Measurements from ENCODE around the gene OLAH. TPM values are rescaled to one million over a fixed set of nuclear protein-coding genes. Genes with fewer than 3 reads are reported as not detected.

OLAH gene
- total and polyA plus RNA-seq, 4 donors, result 0.25 to 0.42 TPM; not detected in 2

DNA sequence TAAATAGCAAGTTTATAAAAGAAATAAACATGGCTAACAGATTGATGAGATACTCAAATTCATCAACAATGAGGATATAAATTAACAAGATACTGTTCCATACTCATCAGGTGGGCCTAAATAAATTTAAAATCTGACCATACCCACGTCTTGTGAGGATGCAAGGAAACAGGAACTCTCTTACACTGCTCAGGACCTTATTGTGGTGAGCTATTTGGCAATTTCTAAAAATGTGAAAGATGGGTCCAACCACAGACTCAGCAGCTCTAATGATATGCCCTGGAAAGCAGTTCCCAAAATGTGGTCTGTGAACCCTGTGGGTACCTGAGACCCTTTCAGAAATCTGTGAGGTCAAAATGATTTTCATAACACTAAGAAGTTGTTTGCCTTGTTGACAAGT lies 74.9 kb downstream of the OLAH start:
- H3K27me3 ChIP-seq (ENCODE audit: control insufficient read depth in 4 of 4, insufficient read depth in 4 of 4, low read length in 3 of 4), result no peaks in the 10 kb centered on the region
- no peaks in the 10 kb centered on the region for H3K4me1 ChIP-seq (ENCODE audit: control insufficient read depth in 4 of 4, insufficient read depth in 4 of 4, low read length in 3 of 4)
- DNase-seq (ENCODE audit: low spot score), result no peak
- no peak overlapping the region for H3K9ac ChIP-seq (ENCODE audit: low read depth in 1 of 2, low read length in 2 of 2)
- peaks cover 8 to 25% (median 14%) of the 10 kb centered on the region in 4 donors for H3K36me3 ChIP-seq (ENCODE audit: control insufficient read depth in 4 of 4, insufficient read depth in 3 of 4, low read depth in 1 of 4, low read length in 3 of 4)
- no peak overlapping the region for H3K27ac ChIP-seq (ENCODE audit: low read depth in 1 of 2, low read length in 2 of 2)
- WGBS, result 86% methylated on average over 1 of the region's 1 CpG
- no peaks in the 10 kb centered on the region for H3K9me3 ChIP-seq (ENCODE audit: control insufficient read depth in 4 of 4, low read length in 3 of 4)
- H3K4me3 ChIP-seq (ENCODE audit: low read depth in 1 of 3, low read length in 3 of 3), result no peak overlapping the region
- TF ChIP-seq JUND (IDR thresholded peaks at IDR 0.05) (no peak), RAD21 (IDR thresholded peaks at IDR 0.05) (no peak), FOXA1 (IDR thresholded peaks at IDR 0.05) (no peak), HNF4A (conservative IDR thresholded peaks at IDR 0.05) (no peak), HNF4G (IDR thresholded peaks at IDR 0.05) (no peak), TAF1 (conservative IDR thresholded peaks at IDR 0.05) (no peak), RXRA (IDR thresholded peaks at IDR 0.05) (no peak), GABPA (IDR thresholded peaks at IDR 0.05 in 1 of 2, conservative IDR thresholded peaks at IDR 0.05 in 1 of 2) (no peak), FOXA2 (IDR thresholded peaks at IDR 0.05) (no peak), EGR1 (IDR thresholded peaks at IDR 0.05; ENCODE audit: low read depth in 2 of 2) (no peak)
- TF ChIP-seq, protein P1, sequence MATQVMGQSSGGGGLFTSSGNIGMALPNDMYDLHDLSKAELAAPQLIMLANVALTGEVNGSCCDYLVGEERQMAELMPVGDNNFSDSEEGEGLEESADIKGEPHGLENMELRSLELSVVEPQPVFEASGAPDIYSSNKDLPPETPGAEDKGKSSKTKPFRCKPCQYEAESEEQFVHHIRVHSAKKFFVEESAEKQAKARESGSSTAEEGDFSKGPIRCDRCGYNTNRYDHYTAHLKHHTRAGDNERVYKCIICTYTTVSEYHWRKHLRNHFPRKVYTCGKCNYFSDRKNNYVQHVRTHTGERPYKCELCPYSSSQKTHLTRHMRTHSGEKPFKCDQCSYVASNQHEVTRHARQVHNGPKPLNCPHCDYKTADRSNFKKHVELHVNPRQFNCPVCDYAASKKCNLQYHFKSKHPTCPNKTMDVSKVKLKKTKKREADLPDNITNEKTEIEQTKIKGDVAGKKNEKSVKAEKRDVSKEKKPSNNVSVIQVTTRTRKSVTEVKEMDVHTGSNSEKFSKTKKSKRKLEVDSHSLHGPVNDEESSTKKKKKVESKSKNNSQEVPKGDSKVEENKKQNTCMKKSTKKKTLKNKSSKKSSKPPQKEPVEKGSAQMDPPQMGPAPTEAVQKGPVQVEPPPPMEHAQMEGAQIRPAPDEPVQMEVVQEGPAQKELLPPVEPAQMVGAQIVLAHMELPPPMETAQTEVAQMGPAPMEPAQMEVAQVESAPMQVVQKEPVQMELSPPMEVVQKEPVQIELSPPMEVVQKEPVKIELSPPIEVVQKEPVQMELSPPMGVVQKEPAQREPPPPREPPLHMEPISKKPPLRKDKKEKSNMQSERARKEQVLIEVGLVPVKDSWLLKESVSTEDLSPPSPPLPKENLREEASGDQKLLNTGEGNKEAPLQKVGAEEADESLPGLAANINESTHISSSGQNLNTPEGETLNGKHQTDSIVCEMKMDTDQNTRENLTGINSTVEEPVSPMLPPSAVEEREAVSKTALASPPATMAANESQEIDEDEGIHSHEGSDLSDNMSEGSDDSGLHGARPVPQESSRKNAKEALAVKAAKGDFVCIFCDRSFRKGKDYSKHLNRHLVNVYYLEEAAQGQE (IDR thresholded peaks at IDR 0.05), result no peak
- TF ChIP-seq, protein P2, sequence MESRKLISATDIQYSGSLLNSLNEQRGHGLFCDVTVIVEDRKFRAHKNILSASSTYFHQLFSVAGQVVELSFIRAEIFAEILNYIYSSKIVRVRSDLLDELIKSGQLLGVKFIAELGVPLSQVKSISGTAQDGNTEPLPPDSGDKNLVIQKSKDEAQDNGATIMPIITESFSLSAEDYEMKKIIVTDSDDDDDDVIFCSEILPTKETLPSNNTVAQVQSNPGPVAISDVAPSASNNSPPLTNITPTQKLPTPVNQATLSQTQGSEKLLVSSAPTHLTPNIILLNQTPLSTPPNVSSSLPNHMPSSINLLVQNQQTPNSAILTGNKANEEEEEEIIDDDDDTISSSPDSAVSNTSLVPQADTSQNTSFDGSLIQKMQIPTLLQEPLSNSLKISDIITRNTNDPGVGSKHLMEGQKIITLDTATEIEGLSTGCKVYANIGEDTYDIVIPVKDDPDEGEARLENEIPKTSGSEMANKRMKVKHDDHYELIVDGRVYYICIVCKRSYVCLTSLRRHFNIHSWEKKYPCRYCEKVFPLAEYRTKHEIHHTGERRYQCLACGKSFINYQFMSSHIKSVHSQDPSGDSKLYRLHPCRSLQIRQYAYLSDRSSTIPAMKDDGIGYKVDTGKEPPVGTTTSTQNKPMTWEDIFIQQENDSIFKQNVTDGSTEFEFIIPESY (IDR thresholded peaks at IDR 0.05), result no peak
- TF ChIP-seq, protein P3, sequence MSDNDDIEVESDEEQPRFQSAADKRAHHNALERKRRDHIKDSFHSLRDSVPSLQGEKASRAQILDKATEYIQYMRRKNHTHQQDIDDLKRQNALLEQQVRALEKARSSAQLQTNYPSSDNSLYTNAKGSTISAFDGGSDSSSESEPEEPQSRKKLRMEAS (IDR thresholded peaks at IDR 0.05), result no peak
- TF ChIP-seq, protein P4, sequence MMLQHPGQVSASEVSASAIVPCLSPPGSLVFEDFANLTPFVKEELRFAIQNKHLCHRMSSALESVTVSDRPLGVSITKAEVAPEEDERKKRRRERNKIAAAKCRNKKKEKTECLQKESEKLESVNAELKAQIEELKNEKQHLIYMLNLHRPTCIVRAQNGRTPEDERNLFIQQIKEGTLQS (IDR thresholded peaks at IDR 0.05), result no peak

DNA sequence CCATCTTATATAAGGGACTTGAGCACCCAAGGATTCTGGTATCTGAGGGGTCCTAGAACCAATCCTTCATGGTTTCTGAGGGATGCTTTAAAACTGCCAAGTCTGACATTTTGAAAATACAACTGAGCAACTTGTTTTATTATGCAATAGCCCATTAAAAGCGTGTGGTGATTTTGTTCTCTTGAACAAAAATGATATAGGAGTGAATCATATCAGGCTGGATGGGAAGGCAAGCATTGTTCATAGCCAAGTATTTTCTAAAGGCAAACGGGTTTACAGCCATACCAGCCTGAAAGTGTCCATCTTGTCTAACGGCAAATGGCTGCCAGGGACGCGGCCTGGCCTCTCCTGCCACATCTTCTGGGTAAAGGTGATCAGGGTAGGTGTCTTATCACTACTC lies 76.8 kb downstream of the OLAH start:
- Histone ChIP-seq H3K27me3 (ENCODE audit: control insufficient read depth in 4 of 4, insufficient read depth in 4 of 4, low read length in 3 of 4) (no peaks in the 10 kb centered on the region), H3K36me3 (ENCODE audit: control insufficient read depth in 4 of 4, insufficient read depth in 3 of 4, low read depth in 1 of 4, low read length in 3 of 4) (peaks cover 7 to 25% (median 18%) of the 10 kb centered on the region in 4 donors), H3K27ac (ENCODE audit: low read depth in 1 of 2, low read length in 2 of 2) (no peak overlapping the region), H3K9ac (ENCODE audit: low read depth in 1 of 2, low read length in 2 of 2) (no peak overlapping the region), H3K4me1 (ENCODE audit: control insufficient read depth in 4 of 4, insufficient read depth in 4 of 4, low read length in 3 of 4) (no peaks in the 10 kb centered on the region), H3K9me3 (ENCODE audit: control insufficient read depth in 4 of 4, low read length in 3 of 4) (no peaks in the 10 kb centered on the region), H3K4me3 (ENCODE audit: low read depth in 1 of 3, low read length in 3 of 3) (no peak overlapping the region)
- no peak for DNase-seq (ENCODE audit: low spot score)
- 98% methylated on average over 5 of the region's 5 CpGs for WGBS
- no peak for TF ChIP-seq HNF4A (conservative IDR thresholded peaks at IDR 0.05)
- TF ChIP-seq, protein P1 (IDR thresholded peaks at IDR 0.05), result no peak
